GM18505 (cell line): ENCODE data around the gene CEBPE.

Experiments
- ATAC-seq: cut with Tn5 transposase; IDR thresholded peaks from one replicate; pipeline ENCODE4 v1.9.1; 2021; ENCODE audit not compliant: unreplicated experiment
- POLR2A ChIP-seq: IDR thresholded peaks from 4 replicates; pipeline ENCODE4 v1.6.1; 2011; ENCODE audit warnings: borderline replicate concordance; ENCODE audit not compliant: insufficient read depth, insufficient read length; ENCODE audit errors: extremely low read depth

The CEBPE gene

GRCh38 chr14:23124337-23124954 is 5.4 kb upstream of the CEBPE start:
- ATAC-seq: no peak
- no peak for TF ChIP-seq POLR2A

- ATAC-seq: no peak
- no peak for TF ChIP-seq POLR2A
Observed at GRCh38 chr14:23123419-23123818, 4.4 kb upstream of the CEBPE start.

- no peak for TF ChIP-seq POLR2A
- no peak for ATAC-seq
Observed at GRCh38 chr14:23122086-23122485, 3.0 kb upstream of the CEBPE start.

DNA sequence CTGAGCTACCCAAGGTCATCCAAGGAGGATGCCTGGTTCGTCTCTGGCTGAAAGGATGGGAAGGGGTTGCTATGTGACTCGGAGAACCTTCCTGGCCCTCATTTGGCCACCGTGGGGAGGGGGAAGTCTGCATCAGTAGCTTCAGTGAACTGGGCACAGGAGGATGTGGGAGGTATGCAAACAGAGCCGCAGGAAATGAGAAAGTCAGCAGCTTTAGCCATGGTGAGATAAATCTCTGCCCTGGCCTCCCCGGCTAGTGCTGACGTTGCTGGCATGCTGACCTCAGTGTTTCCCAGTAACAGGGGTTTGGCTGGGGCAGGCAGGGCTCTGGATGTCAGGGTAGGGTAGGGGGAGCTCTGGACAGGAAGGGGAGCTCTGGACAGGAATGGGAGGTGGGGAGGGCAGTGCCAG is 2.3 kb upstream of the CEBPE start:
- TF ChIP-seq POLR2A: no peak
- ATAC-seq: peak; percentile 44

DNA sequence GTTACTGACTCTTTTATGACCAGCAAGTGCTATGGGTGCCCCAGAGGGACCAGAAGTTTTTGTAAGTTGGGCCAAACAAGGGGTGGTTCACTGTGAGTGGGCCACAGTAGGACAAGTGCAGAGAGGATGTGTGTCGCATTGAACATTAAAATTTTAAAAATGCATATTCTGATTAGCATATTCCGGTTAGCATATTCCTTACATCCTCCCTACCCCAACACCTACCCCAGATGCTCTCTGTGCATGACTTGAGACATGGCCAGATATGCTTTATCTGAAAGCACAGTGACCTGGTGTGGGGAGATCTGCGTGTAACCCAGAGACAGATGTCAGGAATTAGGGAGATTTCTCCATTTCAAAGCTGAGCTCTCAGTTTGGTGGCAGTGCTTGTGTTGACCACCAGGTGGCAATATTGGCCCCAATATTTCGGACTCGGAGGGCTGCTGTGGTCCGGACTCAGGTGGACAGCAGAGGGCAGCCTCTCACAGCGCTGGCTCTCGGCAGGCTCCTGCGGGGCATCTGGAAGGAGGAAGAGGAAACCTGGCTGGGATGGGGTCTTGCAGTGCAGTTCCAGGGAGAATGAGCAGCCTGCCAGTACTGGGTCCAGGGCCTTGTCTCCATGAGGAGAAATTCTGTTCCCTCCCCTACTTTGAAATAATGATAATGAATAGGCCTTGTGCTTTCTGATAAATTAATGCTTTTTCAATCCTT is 1.6 kb upstream of the CEBPE start:
- no peak for TF ChIP-seq POLR2A
- peak; percentile 73 for ATAC-seq

DNA sequence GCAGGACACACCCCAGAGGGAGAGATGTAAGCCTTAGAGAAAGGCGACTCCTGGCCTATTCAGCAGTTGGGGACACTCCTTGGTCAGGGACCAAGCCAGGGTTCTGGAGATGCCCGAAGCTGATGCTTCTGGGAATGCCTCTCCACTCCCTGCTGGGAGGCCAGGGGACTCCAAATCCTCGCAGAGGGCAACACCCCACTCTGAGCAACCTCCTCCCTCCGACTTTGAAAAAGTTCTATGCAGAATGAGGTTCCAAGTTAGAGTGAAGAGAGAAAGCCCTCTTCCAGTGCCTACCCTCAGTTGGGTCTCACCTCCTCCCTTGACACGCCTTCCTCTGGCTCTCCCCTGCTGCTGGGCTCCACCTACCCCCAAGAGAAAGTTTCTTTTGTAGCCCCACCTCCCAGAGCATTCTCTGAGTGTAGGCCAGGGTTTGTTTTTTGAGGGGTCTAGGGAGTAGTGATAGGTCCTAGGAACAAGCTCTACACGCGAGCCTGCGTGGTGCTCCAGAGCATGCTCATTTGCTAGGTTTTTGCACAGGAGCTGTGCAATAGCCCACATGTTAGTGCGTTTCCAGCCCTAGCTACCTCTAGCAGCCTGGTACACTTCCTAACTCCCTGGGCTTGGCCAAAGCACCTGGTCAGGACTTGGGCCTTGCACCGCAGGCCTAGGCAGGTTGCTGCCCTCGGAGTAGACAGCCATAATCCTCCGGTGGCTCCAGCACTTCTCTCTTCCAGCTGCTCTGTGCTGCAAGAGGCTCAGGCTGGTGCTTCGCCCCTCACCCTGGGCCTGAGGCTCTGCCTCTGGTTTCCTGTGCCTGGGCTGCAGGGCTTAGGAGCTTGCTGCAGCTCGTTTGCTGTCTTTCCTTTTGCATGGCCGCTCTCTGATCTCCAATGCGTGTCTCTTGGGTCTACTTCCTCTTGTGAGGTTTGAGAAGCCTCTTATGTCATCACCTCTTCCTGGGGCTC is 590 bp upstream of the CEBPE start:
- ATAC-seq: no peak
- no peak for TF ChIP-seq POLR2A

DNA sequence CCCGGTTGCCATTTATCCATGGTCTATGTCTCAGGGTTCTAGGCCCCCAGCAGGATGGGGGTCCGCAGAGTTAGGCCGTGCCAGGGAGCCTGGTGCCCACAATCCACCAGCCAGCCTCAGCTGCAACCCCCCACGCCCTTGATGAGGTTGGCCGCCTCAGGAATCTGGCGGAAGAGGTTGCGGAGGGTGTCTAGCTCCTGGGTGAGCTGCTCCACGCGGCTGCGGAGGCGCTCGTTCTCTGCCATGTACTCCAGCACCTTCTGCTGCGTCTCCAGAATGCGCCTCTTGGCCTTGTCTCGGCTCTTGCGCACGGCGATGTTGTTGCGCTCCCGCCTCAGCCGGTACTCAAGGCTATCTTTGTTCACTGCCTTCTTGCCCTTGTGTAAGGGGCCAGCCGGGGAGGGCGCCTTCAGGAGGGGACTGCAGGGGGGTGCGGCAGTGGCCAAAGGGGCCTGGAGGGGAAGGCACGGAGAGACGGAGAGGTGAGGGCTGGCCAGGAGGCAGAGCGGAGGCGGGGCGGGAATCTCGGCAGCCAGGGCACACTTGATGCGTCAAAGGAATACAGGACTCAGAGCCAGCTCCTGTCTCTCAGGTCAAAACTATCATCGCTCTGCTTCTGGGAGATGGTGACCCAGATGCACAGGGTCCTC is 1.6 kb downstream of the CEBPE start:
- ATAC-seq: no peak
- no peak for TF ChIP-seq POLR2A

- no peak for ATAC-seq
- no peak for TF ChIP-seq POLR2A
Observed at GRCh38 chr14:23115918-23116317, 3.1 kb downstream of the CEBPE start.

DNA sequence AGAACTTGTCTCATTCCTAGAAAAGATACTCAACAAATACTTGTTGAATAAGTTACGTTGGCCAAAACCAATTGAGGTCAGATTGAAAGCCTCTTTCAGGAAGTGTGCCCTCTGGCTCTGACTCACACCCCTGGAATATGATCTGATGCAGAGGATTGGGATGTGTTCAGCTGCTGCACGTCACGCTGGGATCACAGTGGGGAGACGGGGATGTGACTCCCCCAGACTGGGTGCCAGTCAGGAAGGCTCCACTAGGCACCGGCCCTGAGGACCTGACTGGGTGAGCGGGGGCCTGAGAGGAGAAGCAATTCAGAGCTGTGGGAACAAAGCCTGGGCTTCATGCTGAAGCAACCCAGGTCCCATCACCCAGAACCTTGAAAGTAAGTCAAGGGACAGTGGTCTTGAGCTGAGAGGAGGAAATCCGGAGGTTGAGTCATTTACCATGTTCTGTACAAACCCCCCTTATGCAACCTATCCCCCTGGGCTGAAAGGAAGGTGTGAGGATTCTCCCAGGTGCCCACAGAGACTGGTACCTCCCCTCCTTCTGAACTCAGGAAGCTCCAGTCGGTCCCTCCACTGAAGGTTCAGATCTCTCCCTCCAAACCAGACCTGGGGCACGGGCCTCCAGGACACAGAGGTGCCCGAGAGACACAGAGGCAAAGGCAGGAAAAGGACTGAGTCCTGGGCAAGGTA is 3.9 kb downstream of the CEBPE start:
- no peak for TF ChIP-seq POLR2A
- no peak for ATAC-seq

GRCh38 chr14:23114669-23115038 is 4.4 kb downstream of the CEBPE start:
- no peak for TF ChIP-seq POLR2A
- ATAC-seq: no peak

DNA sequence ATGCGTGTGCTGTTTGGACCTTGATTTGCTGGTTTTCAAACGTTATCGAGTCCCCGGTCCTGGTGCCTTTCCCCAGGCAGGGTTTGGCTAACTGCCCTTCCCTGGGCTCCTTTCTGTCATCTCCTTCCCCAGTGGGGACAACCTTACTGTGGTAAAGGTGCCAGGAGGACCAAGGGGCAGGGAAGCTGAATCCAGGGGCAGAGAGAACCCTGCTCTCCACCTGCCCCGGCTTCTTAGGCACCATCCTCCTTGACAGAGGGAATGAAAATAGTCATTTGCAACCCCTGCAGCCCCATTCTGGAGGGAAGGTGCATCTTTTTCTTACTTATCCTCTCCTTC is 5.0 kb downstream of the CEBPE start:
- ATAC-seq: no peak

DNA sequence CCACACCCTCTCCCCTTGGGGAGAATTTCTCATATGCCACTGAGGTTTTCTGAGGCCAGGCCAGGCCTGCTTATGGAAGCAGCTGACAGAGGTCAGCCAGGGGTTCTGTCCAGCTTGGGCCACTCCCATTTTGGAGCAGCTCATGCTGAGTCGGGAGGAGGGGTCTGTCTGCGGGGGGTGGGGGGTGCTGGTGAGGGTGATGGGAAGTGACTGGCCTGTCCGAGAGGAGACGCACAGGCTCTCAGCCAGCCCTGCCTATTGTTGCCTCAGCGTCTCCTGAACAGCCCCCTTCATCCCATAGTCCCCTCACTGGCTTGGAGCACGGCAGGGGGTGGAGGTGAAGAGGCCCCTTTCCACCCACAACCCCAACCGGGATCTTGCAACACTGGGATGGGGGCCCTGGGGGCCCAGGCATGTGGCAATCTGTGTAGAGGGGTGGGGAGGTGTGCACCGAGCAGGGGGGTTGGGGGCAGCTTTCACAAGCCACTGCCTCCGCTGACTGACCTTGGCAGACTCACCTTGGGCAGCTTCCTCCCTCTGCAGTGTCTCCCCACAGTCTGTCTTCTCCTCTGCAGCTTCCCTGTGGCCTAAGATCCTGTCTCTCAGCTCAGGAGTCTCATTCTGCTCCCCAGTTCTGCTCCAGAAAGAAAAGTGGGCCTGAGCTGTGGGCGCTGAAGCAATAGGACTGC is 5.5 kb downstream of the CEBPE start:
- no peak for TF ChIP-seq POLR2A
- no peak for ATAC-seq

More for the DNA sequence above, 5.0 kb downstream of the CEBPE start:
- no peak for TF ChIP-seq POLR2A
